Measurements from ENCODE around the gene GDPGP1. TPM values are rescaled to one million over a fixed set of nuclear protein-coding genes. Genes with fewer than 3 reads are reported as not detected.

Gene GDPGP1
- total RNA-seq, 1 experiment from 2014 or later, result 15.4 TPM

GRCh38 chr15:90240856-90241255, 6.8 kb downstream of the GDPGP1 start:
- H3K9ac ChIP-seq (ENCODE audit: low read length), result no peak overlapping the region
- peaks cover 0 to 19% of the 10 kb centered on the region in 2 experiments; a peak in 3 of 4 replicates for H3K4me1 ChIP-seq (ENCODE audit: control insufficient read depth in 1 of 2, insufficient read depth in 2 of 2, low read length in 2 of 2)
- intact Hi-C loops (cut with micrococcal nuclease), result no loop called here
- H3K4me2 ChIP-seq (ENCODE audit: low read length), result no peak overlapping the region
- H3K79me2 ChIP-seq (ENCODE audit: insufficient read depth, low read length), result no peaks in the 10 kb centered on the region
- H3K9me2 ChIP-seq (ENCODE audit: insufficient read depth), result no peaks in the 10 kb centered on the region
- DNase-seq (ENCODE audit: low read depth, low spot score), result no peak
- H3K36me3 ChIP-seq (ENCODE audit: control insufficient read depth in 1 of 2, insufficient read depth in 2 of 2, low read length in 2 of 2), result peaks cover 7 to 8% of the 10 kb centered on the region in 2 experiments; a peak in 2 of 4 replicates
- ChIA-PET CTCF (no interaction called here), POLR2A (no interaction called here), RAD21 (ENCODE audit: low non-redundant PET in 1 of 2, low total read pairs in 2 of 2, uncharacterized antibody in 2 of 2, unreplicated experiment in 2 of 2) (no interaction called here)
- ATAC-seq, result no peak
- no peaks in the 10 kb centered on the region for H4K20me1 ChIP-seq (ENCODE audit: insufficient read depth)
- no peak overlapping the region for H3K4me3 ChIP-seq (replicated peaks in 1 of 2; ENCODE audit: low read depth in 1 of 2, low read length in 2 of 2)
- no peaks in the 10 kb centered on the region for H3K9me3 ChIP-seq (ENCODE audit: control insufficient read depth in 1 of 2, insufficient read depth in 1 of 2, low read depth in 1 of 2, low read length in 2 of 2)
- H3K27ac ChIP-seq (ENCODE audit: low read depth, low read length), result no peak overlapping the region
- no peak overlapping the region for H2AFZ ChIP-seq (ENCODE audit: low read depth, low read length, poor library complexity, severe bottlenecking)
- no TSS peak for BruUV-seq (replicated peaks)
- no peak for TF ChIP-seq CBX3 (IDR thresholded peaks at IDR 0.05; ENCODE audit: low read depth)
- no peak for TF ChIP-seq ATF3 (IDR thresholded peaks at IDR 0.05)
- no peak for TF ChIP-seq EGR1 (IDR thresholded peaks at IDR 0.05; ENCODE audit: low read depth)
- TF ChIP-seq SIN3A (IDR thresholded peaks at IDR 0.05; ENCODE audit: low read depth), result no peak
- no peak for TF ChIP-seq POLR2A (IDR thresholded peaks at IDR 0.05; ENCODE audit: borderline replicate concordance, extremely low read depth, insufficient read depth, insufficient read length)
- TF ChIP-seq POLR2AphosphoS5 (IDR thresholded peaks at IDR 0.05; ENCODE audit: low read depth, low read length), result no peak; the same call in 1 of the 2 replicates
- no peak for TF ChIP-seq ZNF274 (IDR thresholded peaks at IDR 0.05; ENCODE audit: low read depth, low read length)
- no peak for TF ChIP-seq MAX (IDR thresholded peaks at IDR 0.05)
- no peak for TF ChIP-seq ZFX (IDR thresholded peaks at IDR 0.05)
- no peak for TF ChIP-seq ELF1 (IDR thresholded peaks at IDR 0.05; ENCODE audit: borderline replicate concordance, low read depth)
- TF ChIP-seq TCF7L2 (IDR thresholded peaks at IDR 0.05; ENCODE audit: borderline replicate concordance, extremely low read depth, insufficient read depth, insufficient read length), result no peak
- TF ChIP-seq REST (IDR thresholded peaks at IDR 0.05; ENCODE audit: low read depth), result no peak
- no peak for TF ChIP-seq JUND (IDR thresholded peaks at IDR 0.05)
- TF ChIP-seq EZH2 (IDR thresholded peaks at IDR 0.05), result no peak
- no peak for TF ChIP-seq RAD21 (IDR thresholded peaks at IDR 0.05; ENCODE audit: low read depth)
- TF ChIP-seq YY1 (IDR thresholded peaks at IDR 0.05; ENCODE audit: extremely low read depth, insufficient replicate concordance, low read depth, low read length), result no peak
- TF ChIP-seq CTCF (IDR thresholded peaks at IDR 0.05 in 2 of 3, conservative IDR thresholded peaks at IDR 0.05 in 1 of 3; ENCODE audit: borderline replicate concordance in 1 of 3, insufficient read depth in 1 of 3, low read depth in 2 of 3, low read length in 2 of 3), result no peak
- no peak for TF ChIP-seq CEBPB (IDR thresholded peaks at IDR 0.05; ENCODE audit: low read depth)
- no peak for TF ChIP-seq SP1 (IDR thresholded peaks at IDR 0.05; ENCODE audit: low read depth)
- H3K27me3 ChIP-seq (ENCODE audit: insufficient read depth, low read length), result no peaks in the 10 kb centered on the region

Measured in HCT116 (cell line).